ENCODE data around the gene FAM171A1.

- TF ChIP-seq, protein P1, sequence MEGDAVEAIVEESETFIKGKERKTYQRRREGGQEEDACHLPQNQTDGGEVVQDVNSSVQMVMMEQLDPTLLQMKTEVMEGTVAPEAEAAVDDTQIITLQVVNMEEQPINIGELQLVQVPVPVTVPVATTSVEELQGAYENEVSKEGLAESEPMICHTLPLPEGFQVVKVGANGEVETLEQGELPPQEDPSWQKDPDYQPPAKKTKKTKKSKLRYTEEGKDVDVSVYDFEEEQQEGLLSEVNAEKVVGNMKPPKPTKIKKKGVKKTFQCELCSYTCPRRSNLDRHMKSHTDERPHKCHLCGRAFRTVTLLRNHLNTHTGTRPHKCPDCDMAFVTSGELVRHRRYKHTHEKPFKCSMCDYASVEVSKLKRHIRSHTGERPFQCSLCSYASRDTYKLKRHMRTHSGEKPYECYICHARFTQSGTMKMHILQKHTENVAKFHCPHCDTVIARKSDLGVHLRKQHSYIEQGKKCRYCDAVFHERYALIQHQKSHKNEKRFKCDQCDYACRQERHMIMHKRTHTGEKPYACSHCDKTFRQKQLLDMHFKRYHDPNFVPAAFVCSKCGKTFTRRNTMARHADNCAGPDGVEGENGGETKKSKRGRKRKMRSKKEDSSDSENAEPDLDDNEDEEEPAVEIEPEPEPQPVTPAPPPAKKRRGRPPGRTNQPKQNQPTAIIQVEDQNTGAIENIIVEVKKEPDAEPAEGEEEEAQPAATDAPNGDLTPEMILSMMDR (IDR thresholded peaks at IDR 0.05): no peak
- TF ChIP-seq POLR2A (IDR thresholded peaks at IDR 0.05): no peak
Observed at GRCh38 chr10:15265558-15265957, 105.5 kb downstream of the FAM171A1 start.
